ENCODE results near the gene GABRP.

GABRP gene

GRCh38 chr5:170769898-170770416 lies 13.6 kb upstream of the GABRP start:
- TF ChIP-seq GATA2 (IDR thresholded peaks at IDR 0.05; ENCODE audit: low read depth, low read length) (no peak), GATA3 (IDR thresholded peaks at IDR 0.05; ENCODE audit: low read depth, low read length) (no peak)

GRCh38 chr5:170771496-170771895 lies 12.0 kb upstream of the GABRP start:
- TF ChIP-seq GATA2 (IDR thresholded peaks at IDR 0.05; ENCODE audit: low read depth, low read length) (no peak), GATA3 (IDR thresholded peaks at IDR 0.05; ENCODE audit: low read depth, low read length) (no peak)

GRCh38 chr5:170773024-170773985 lies 10.2 kb upstream of the GABRP start:
- TF ChIP-seq GATA2 (IDR thresholded peaks at IDR 0.05; ENCODE audit: low read depth, low read length), result no peak
- no peak for TF ChIP-seq GATA3 (IDR thresholded peaks at IDR 0.05; ENCODE audit: low read depth, low read length)

- no peak for TF ChIP-seq GATA3 (IDR thresholded peaks at IDR 0.05; ENCODE audit: low read depth, low read length)
- no peak for TF ChIP-seq GATA2 (IDR thresholded peaks at IDR 0.05; ENCODE audit: low read depth, low read length)
Measured at GRCh38 chr5:170774831-170775230, 8.7 kb upstream of the GABRP start.

GRCh38 chr5:170781946-170782345 lies 1.6 kb upstream of the GABRP start:
- TF ChIP-seq GATA2 (IDR thresholded peaks at IDR 0.05; ENCODE audit: low read depth, low read length) (no peak), GATA3 (IDR thresholded peaks at IDR 0.05; ENCODE audit: low read depth, low read length) (no peak)

- TF ChIP-seq GATA3 (IDR thresholded peaks at IDR 0.05; ENCODE audit: low read depth, low read length), result no peak
- TF ChIP-seq GATA2 (IDR thresholded peaks at IDR 0.05; ENCODE audit: low read depth, low read length), result no peak
Measured at GRCh38 chr5:170782438-170782837, 1.1 kb upstream of the GABRP start.

GRCh38 chr5:170785416-170785815 lies 1.9 kb downstream of the GABRP start:
- TF ChIP-seq GATA2 (IDR thresholded peaks at IDR 0.05; ENCODE audit: low read depth, low read length) (no peak), GATA3 (IDR thresholded peaks at IDR 0.05; ENCODE audit: low read depth, low read length) (no peak)

- TF ChIP-seq GATA2 (IDR thresholded peaks at IDR 0.05; ENCODE audit: low read depth, low read length), result no peak
- TF ChIP-seq GATA3 (IDR thresholded peaks at IDR 0.05; ENCODE audit: low read depth, low read length), result no peak
Measured at GRCh38 chr5:170787216-170787615, 3.7 kb downstream of the GABRP start.

- no peak for TF ChIP-seq GATA3 (IDR thresholded peaks at IDR 0.05; ENCODE audit: low read depth, low read length)
- TF ChIP-seq GATA2 (IDR thresholded peaks at IDR 0.05; ENCODE audit: low read depth, low read length), result no peak
Measured at GRCh38 chr5:170788626-170789304, 5.2 kb downstream of the GABRP start.

- TF ChIP-seq GATA2 (IDR thresholded peaks at IDR 0.05; ENCODE audit: low read depth, low read length) (no peak), GATA3 (IDR thresholded peaks at IDR 0.05; ENCODE audit: low read depth, low read length) (no peak)
Measured at GRCh38 chr5:170791325-170791954, 7.9 kb downstream of the GABRP start.

GRCh38 chr5:170792878-170793277 lies 9.4 kb downstream of the GABRP start:
- TF ChIP-seq GATA3 (IDR thresholded peaks at IDR 0.05; ENCODE audit: low read depth, low read length) (no peak), GATA2 (IDR thresholded peaks at IDR 0.05; ENCODE audit: low read depth, low read length) (no peak)

- TF ChIP-seq GATA3 (IDR thresholded peaks at IDR 0.05; ENCODE audit: low read depth, low read length) (no peak), GATA2 (IDR thresholded peaks at IDR 0.05; ENCODE audit: low read depth, low read length) (no peak)
Measured at GRCh38 chr5:170795154-170795553, 11.6 kb downstream of the GABRP start.

GRCh38 chr5:170805666-170806065 lies 22.1 kb downstream of the GABRP start:
- no peak for TF ChIP-seq GATA3 (IDR thresholded peaks at IDR 0.05; ENCODE audit: low read depth, low read length)
- TF ChIP-seq GATA2 (IDR thresholded peaks at IDR 0.05; ENCODE audit: low read depth, low read length), result no peak

- TF ChIP-seq GATA2 (IDR thresholded peaks at IDR 0.05; ENCODE audit: low read depth, low read length) (no peak), GATA3 (IDR thresholded peaks at IDR 0.05; ENCODE audit: low read depth, low read length) (no peak)
Measured at GRCh38 chr5:170809551-170809950, 26.0 kb downstream of the GABRP start.
